Cortex of kidney (tissue), 1 donor: ENCODE results near the gene CERCAM.
"Not testable (repeated sequence)": the region's sequence is repeated elsewhere in the genome, so short reads cannot be mapped to it uniquely, and the experiment has no call there.

Experiments
- DNase-seq: peaks from one replicate; lab custom pipeline; 2025; lab: John Stamatoyannopoulos, UW

CERCAM gene

DNA sequence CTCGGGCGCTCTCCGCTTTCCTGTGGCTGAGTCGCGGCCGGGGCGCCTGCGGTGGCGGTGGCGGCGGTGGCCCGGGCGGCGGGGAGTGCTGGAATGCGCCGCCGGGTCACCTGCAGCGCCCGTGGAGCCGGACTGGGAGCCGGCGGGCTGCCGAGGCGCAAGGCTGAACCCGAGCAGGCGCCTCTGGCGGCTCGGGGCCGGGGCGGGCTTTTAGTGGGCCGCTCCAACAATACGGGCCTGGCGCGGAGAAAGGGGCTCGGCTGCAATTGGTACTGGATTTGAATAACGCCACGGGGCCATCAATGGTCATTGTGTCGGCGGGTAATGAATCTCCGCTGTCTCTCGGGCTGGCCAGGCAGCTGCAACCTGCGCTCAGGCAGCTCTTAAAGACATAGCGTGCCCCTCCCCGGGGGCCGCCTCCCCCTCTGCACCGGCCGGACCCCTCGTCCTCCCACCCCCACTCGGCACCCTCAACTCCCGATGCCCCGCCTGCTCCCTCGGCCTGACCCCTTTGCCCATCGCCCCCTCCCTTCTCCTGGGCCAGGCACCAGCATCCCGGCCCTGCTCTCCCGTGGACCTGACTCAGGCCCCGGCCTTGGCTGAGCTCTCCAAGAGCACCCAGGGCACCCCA, 27.4 kb upstream of the CERCAM start:
- no peak for DNase-seq

DNA sequence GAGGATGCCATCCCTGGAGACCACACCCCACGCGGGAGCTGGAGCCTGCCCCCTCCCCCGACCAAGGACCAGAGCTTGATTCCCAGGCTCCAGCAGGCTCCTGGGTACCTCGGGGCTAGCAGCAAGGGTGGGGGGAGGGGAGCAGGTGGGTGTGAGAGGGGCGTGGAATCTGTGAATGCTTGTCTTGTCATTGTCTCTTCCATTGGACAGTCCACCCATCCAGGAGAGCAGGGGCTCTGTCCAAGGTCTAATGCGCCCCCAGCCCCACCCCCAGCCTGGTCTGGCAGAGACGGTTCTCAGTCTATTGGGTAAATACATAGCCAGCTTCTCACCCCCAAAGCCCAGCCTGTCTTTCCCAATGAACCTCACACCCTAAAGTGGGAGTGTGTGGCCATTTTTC, 26.7 kb upstream of the CERCAM start:
- DNase-seq = no peak

DNA sequence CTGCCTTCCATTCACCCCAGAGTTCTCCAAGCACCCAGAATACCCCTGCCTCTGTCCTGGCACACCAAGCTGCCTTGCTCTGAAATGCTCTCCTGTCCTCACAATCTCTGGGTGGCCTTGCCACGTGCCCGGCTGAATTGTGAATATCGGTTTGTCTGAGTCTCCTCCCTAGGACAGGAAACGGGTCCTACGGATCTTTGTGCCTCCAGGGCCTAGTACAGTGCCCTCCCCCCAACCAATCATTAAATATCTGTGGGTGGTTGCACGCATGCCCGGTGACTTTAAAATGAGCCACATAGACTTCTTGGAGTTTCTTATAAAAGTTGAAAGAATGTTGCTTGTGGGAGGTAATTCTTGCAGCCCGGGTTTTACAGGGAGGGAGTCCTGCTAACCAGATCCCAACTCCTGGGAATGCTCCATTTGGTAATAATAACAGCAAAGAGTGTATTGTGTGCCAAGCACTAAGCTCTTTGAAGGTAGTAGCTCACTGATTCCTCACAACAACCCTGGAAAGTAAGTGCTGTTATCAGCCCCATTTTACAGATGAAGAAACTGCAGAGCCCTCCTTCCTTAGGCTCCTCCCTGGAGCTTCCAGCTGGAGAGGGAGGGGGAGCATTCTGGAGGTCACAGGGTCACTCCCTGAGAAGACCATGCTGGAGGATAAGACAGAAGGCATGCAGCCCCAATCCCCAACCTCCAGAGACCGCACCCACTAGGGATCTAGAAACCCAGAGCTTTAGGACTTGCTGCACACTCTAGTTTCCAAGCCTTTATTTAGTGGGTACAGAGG, 26.1 kb upstream of the CERCAM start:
- DNase-seq = no peak

DNA sequence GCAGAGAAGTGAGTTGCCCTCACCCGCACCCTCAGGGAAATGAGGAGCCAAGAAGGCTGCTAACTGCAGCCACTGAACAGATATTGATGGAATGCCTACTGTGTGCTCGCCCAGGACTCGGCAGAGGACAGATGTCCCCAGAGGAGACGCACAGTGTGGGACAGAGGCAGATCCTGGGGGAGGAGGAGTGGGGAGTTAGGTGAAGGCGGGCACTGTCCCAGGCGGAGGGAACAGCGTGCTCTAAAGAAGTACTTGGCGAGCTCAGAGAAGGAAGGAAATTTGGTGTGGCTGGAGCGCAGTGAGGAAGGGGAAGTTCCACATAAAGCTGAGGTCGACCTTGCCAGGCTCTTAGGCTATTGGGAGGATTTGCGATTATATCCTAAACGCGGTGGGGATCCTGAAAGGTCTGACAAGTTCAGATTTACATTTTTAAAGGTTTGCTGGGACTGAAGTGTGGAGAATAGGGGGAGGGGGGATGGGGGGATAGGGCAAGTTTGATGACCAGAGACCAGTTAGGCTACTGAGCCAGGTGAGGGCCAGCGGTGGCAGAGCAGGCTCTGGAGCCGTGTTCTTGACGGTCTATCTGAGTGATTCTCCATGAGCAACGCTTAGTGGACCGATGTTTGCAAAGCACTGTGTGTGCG, 23.6 kb upstream of the CERCAM start:
- no peak for DNase-seq

DNA sequence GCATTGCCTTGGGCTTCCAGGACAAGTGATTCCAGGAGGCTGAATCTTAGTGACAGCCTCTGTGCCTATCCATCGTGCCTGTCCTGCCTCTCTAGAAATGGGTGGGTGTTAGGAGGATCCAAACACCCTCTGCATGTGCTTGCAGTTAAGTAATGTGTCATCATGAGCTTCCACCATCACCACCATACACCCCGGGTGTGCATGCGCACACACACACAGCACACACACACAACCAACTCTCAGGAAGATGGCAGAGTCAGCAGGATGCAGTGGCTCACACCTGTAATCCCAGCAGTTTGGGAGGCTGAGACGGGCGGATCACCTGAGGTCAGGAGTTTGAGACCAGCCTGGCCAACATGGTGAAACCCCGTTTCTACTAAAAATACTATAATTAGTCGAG, 22.8 kb upstream of the CERCAM start:
- DNase-seq = no peak

DNA sequence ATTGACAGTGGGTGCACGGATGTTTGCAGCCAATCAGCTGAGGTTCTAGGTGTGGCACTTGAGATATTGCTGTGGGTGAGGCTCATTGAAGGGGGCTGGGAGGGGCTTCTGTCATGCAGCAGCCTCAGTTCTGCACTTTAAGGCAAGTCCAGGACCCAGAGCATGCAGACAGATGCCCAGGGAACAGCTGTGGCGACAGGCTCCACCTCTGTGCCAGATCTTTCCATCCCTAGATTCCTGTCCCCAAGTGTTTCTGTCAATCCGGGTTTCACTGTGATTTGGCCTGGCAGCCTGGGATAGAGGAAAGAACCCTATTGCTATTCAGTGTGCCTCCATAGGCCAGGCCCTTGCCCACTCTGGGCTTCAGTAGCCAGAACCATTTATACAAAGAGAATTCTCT, 20.8 kb upstream of the CERCAM start:
- DNase-seq = no peak

DNA sequence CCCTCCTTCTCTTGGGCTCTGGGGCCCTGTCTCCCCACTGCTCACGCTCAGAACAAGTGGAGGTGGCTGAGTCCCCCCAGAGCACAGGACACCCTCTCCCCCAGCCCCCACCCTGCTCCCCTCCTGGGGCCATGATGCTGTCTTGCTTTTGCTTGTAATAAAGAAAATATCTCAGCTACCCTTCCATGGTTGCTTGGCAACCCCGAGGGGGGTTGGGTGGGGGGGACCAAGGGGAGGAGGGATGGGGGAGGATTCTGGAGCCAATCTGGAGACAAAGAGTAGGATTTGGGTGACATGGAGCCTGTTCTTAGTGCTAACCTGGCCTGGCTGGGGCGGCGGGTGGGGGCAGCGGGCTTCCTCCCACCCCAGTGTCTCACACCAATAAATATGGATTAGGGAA, 16.1 kb upstream of the CERCAM start:
- no peak for DNase-seq

DNA sequence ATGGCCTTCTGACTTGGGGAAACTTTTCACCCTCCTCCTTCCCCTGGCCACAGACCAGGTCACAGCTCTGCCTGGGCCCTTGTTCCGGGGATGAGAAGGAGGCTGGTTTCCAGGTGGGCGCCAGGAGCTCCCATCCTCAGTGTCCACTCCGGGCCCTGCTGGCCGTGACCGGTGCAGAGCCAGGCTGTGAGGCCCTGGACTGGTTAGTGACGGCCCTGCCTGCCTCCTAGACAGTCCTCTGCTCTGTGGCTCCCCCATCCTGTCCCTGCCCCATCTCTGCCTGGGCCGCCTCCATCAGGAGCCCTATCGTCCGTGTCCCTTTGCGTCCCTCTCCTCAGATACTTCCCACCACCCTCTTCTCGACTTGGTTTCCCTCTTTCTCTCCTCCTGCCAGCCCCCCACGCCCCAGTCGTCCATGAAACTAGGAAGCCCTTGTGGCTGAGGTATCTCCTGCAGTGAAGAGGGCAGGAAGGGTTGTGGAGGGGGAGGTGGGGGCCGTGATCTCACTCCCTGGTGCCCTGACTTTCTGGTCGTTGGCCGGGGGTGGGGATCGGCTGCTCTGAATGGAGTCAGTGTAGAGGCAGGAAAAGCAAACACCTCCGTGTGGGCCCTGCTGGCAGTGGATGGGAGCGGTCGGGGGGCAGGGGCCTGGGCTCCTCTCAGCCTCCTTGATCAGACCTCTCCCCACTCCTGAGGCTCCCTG, 15.4 kb upstream of the CERCAM start:
- no peak for DNase-seq

DNA sequence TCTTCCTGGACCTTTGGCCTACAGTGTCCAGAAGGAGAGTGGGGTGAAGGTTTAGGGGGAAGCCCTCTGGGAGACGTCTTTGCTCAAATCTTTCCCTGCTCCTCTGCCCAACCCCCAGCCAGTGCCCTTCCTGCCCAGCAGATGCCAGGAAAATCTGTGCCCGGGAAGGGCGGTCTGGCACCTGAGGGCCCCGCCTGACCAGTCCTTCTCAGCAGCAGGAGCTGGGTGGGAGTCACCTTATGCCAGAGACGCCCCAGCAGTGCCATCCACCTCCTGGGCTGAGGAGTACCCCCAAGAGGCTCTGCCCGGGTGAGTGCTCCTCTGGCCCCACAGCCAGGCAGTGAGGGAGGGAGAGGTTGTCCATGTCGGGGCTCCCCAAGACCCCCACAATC, 14.9 kb upstream of the CERCAM start:
- DNase-seq = no peak

DNA sequence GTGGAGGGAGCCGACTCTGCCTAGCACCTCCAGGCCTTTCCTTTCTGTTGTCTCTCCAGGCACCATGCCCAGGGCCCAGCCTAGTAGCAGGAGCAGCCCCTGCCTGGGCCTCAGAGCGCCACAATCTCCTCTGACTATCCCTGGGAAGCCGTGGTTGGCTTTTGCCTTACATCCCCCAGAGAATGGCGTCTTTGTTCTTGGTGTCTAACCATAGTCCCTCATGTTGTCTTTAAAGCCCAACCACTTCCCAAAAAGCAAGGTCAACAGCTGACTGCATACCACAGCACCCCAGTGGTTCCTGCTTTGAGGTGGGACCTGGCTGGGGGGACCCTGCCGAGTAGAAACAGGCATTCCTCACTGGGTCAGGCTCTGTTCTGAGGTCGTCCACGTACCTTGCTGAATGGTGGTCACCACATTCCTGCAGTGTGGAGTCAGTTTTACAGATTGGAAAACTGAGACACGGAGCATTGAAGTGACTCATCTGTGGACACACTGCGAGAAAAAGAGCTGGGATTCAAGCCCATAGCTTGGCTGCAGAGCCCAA, 13.7 kb upstream of the CERCAM start:
- DNase-seq = no peak

DNA sequence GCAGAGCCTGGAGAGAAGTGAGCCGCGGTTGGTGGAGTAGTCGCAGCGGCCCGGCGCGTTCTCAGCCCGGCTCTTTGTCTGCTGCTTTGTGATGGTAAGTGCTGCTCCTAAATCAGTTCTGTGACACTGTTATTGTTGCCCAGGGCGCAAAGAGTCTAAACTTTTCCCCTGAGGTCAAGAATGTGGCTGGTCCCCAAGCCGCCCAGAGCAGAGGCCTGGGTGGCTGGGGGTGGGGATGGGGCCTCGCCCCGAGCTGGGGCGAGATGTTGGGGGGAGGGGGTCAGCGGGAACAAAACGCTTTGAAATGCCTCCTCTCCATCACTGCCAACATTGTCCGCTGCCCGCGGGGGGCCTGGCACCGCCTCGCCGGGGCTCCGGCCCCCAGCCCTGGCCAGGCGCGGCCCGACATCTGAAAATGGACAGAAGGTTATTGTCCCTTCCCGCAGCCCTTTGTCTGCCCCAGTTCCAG, 11.7 kb upstream of the CERCAM start:
- DNase-seq = no peak

DNA sequence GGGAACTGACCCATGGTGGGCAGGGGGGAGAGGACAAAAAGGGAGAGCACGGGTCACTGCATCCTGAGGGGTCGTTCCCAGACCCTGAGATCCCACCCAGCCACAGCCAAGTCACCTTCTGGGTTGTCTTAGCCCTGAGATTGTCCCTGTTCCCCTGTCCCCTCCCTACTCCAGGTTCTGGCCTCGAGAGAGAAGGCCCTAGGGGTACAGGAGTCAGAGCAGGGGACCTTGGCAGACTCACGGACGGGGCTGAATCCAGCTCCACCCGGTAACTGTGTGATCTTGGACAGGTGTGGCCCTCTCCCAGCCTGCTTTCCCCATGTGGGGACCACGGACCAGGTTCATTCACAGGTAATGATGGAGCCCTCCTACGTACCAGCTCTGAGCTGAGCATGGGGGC, 11.2 kb upstream of the CERCAM start:
- DNase-seq = no peak

DNA sequence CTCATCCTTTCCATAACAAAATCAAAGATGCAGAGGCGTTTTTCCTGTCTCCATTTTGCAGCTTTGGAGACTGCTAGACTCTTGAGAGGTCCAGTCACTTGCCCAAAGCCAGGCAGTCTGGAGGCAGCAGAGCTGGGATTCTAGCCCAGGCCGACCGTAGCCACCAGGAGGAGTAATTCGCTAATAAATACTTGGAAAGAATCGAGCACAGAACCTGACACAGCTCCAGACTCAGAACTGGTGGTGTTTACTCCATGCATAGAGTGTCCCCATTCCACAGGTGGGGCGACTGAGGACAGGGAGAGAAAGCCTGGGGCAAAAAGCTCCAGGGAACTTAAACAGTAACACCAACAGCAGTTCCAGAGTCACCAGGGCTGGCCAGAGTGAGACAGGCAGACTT, 10.7 kb upstream of the CERCAM start:
- no peak for DNase-seq

DNA sequence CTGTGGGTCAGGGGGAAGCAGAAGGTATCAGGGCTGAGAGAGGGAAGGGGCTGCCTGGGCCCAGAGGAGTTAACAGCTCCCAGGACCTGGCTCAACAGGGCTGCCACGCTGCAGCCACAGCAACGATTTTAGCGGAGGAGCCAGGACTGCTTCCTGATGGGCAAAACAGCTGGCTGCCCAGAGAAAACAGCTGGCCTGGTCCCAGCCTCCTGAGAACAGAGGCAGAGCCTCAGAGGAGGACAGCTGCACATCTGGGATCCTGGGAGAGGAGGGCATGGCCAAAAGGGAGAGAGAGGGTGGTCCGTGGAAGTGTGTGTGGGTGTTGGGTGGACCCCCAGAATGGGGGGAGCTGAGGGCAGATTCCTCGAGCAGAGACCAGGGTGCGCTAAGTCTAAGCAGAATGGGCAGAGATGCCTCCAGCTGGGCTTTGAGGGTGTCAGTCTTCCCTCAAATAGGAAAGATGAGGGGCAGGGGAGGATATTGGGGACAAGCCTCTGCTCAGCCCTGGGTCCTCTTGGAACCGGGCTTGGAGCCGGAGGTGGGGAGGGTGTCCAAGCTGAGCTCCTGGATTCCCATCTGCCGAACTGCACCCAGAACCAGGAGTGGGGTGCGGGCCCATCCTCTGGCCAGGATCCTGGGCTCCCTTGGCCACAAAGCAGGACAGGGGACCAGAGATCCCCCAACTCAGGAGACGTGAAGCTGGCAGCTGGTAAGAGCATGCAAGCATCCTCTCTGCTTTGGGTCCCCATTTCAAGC, 9.1 kb upstream of the CERCAM start:
- DNase-seq = no peak

DNA sequence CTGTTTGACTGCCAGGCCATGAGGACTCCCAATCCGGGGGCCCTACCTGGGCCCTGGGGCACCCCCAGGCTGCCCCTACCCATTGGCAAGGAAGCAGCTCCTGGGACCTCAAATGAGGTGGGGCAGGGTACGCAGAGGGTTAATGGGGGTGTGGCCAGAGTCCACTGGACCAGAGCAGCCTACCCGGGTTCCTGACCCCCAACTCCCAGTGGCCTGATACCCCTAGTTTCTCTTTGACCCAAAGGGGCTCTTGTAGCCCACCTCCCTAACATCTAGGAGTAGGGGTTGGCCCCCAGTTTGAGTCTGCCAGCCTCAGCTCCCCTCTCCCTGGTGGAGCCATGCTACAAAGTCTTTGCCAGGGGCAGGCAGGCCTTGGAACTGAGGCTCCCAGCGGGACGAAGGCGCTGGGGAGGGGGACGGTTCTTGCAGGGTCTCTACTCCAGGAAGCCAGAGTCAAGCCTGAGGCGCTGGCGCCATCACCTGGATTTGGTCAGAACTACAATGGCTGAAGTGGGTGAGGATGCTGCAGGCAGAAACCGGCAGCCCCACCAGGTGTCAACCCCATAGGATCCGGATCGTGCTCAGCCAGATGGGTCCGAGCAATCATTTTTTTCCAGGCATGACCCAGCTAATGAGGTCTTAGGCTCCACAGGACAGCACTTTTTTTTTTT, 8.4 kb upstream of the CERCAM start:
- no peak for DNase-seq

DNA sequence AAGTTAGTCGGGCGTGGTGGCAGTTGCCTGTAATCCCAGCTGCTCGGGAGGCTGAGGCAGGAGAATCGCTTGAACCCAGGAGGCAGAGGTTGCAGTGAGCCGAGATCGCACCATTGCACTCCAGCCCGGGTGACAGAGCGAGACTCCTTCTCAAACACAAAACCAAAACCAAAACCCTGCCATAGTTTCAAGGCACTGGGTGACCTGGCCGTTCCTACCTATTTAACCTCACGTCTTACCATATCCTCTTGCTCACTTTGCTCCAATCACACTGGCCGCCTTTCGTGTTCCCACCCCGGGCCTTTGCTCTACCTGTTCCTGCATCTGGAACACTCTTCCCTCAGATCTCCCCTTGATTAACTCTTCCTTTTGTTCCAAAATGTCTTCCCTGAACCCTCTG, 6.9 kb upstream of the CERCAM start:
- not testable (repeated sequence) for DNase-seq

DNA sequence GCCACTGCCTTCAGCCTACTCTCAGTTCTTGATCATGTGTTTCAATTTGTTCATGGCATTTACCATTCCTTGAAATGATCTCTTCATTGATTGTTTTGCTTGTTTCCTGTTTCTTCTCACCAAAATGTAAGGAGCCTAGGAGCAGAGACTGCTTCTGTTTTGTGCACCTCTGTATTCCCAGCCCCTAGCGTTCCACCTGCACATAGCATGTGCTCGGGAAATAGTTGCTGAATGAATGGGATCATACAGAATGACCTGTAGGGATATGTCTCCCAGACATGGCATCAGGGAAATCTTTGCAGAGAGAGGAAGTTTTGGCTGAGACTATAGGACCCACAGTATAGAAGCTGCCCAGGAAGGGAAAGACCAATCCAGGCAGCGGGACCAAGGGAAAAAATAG, 6.2 kb upstream of the CERCAM start:
- DNase-seq = no peak

DNA sequence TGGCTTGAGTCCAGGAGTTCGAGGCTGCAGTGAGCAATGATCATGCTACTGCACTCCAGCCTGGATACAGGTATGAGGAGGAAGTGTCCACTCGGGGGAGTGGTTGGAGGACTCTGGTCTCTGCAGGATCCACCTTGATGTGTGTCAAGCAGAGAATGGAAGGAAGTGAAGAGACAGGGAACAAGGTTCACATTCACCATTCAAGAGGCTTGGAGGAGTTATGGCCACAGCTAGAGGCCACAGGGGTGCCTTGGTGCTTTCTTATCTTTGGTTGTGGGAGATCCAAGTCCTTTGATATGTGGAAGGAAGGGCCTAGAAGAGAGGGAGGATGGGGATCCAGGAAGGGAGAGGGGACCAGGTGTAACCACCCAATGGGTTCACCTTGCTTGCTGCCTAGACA, 5.4 kb upstream of the CERCAM start:
- DNase-seq = no peak

DNA sequence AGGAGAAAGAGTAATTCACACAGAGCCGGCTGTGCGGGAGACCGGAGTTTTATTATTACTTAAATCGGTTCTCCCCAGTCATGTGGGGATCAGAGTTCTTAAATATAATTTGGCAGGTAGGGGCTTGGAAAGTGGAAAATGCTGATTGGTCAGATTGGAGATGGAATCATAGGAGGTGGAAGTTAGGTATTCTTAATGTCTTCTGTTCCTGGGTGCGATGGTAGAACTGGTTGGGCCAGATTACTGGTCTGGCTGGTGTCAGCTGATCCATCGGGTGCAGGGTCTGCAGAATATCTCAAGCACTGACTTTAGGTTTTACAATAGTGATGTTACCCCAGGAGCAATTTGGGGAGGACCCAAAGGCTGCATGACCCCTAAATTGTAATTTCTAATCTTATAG, 4.6 kb upstream of the CERCAM start:
- DNase-seq = no peak

DNA sequence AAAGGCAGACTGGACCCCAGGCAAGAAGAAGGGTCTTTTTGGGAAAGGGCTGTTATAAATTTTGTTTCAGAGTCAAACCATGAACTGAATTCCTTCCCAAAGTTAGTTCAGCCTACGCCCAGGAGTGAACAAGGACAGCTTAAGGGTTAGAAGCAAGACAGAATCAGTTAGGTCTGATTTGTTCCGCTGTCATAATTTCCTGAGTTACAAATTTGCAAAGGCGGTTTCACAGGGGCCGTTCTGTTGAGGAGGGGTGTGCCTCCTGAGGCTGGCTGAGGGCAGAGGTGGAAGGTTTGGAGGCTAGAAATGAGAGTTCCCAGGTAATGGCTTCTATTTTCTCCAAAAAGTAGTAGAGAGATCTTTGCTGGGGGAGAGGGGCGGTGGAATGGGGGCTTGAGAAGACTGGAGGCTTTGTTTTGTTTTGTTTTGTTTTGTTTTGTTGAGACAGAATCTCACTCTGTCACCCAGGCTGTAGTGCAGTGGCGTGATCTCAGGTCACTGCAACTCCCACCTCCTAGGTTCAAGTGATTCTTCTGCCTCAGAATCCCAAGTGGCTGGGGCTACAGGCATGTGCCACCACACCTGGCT, 4.1 kb upstream of the CERCAM start:
- no peak for DNase-seq
